GM19239 (cell line): Measurements from ENCODE around the gene ASTN2.

Experiments
- DNase-seq: peaks from one replicate; pipeline ENCODE4 v3.0.0; 2011; ENCODE audit warnings: low spot score; ENCODE audit not compliant: insufficient read length
- FAIRE-seq: peaks from 2 replicates; lab custom pipeline; 2011; peaks lifted over from hg19 to GRCh38; lab: Jason Lieb, UNC

ASTN2 gene

DNA sequence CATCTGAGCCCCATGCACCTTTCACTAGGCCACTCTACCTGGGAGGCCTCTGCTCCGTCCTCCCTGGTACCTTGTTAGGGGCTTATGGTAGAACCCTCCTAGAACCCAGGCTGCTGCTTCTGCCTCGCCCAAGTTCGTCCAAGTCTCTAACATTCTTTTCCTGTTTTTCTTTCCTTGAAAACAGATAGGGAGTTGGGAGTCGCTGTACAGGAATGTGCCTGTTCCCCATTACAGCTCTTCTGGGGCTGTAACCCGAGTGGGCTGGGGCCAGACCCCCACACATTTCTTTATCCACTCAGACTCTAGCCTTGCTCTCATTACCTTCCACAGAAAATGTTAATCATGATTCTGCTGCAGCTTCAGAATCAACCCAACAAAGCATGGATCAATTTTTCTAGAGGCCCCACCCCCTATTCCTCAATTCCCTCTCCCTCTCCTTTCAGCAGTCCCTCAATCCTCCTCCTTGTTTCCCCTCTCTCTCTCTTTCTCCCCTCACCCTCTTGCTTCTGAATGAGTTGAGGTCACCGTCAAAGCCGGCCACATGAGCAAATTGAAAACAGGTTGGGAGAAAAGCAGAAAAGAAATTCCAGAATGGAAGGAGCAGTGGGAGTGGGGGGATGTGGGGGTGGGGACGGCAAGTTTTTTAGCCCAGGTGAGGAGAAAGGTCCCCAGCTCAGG, 921.5 kb downstream of the ASTN2 start:
- no peak for DNase-seq
- no peak for FAIRE-seq

GRCh38 chr9:116491659-116492058, 923.2 kb downstream of the ASTN2 start:
- no peak for DNase-seq
- no peak for FAIRE-seq

DNA sequence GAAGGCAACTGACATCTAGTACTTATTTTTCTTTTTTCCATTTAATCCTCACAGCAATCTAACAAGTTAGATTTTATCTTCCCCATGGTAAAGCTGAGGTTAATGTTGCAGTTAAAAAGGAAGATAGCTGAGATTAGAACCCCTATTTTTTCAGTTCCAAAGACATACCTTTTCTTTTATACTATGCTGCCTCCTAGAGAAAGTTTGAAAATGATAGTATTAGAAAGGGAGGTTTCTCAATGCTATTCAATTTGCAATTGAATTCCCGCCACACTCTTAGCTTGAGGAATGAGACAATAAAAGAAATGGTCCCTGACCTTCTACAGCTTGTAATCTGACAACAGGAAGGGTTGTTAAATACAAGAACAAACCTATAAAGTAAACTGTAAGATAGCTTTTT, 923.6 kb downstream of the ASTN2 start:
- no peak for DNase-seq
- FAIRE-seq = no peak

GRCh38 chr9:116490321-116490720, 924.5 kb downstream of the ASTN2 start:
- DNase-seq = no peak
- FAIRE-seq = no peak

DNA sequence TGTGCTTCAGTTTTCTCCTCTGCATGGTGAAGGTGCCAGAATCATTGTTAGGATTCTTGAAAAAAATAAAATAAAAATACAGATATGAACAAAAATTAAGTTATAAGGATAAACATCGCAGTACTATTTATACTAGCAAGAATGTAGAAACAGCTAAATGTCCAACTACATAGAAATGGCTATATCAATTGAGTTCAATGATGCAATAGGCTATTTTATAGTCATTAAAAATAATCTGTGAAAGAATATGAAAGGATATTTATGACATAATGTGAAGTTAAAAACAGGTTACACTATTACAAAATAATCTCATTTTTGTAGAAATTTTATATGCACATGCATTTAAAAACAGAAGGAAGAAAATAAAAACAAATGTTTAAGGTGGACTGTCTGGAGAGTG, 926.5 kb downstream of the ASTN2 start:
- DNase-seq = no peak
- FAIRE-seq = no peak

GRCh38 chr9:116484492-116485061, 930.3 kb downstream of the ASTN2 start:
- no peak for FAIRE-seq
- DNase-seq = no peak

- FAIRE-seq = no peak
- no peak for DNase-seq
These were observed 931.0 kb downstream of the ASTN2 start for GRCh38 chr9:116483622-116484491.

DNA sequence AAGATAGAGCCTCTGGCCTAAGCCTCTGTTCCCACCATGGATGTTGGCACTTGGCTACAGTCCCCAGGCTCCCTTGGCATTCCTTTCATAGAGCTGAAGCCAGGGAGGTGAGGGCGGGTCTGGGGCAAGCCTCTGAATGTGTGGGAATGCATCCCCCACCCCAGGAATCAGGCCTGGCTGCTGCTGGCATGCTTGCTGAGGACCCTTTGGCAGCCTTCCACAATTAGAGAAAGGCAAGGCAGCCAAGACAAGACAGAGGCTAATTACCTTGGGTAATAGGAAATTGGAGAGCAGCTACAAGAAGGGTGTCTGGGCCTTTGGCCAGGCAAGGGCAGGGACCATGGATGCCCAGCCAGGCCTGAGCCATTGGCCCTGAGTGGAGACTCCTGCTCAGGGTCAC, 932.1 kb downstream of the ASTN2 start:
- no peak for DNase-seq
- no peak for FAIRE-seq

- FAIRE-seq = no peak
These were observed 934.2 kb downstream of the ASTN2 start for GRCh38 chr9:116480700-116481099.

DNA sequence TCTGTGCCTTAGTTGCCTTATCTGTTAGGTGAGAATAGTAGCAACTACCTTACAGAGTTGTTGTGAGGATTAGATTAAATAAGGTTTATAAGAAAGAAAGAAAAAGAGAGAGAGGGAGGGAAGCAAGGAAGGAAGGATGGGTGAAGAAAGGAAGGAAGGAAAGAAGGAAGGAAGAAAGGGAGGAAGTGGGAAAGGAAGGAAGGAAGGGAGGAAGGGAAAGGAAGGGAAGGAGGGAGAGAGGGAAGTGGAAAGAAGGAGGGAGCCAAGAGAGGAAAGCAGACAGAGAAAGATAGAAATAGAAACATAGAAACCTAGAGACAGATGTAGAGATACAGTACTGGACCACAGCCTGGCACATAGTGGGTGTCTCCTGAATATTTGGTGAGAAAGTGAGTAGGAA, 934.9 kb downstream of the ASTN2 start:
- FAIRE-seq = no peak

More at GRCh38 chr9:116480700-116481099, 934.2 kb downstream of the ASTN2 start:
- DNase-seq = no peak

DNA sequence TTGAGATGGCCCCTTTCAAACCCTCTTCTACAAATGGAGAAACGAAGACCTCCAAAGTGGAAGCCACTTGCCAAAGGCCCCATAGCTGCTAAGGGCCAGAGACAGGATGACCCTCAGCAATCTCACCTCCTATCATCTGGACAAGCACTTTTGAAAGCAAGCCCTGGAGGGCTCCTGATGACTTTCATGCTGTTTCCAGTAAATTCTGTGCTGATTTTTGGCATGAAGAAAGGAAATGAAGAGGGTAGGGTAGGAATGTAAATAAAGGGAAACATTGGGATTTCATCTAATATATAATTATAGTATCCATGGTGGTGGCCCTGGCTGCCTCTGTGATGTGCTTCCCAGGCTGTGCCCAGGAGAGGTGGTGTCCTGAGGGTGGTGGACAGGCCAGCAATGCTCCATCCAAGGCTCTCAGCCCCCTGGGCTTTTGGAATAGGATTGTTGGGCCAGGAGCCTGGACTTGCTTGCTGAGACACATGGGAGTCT, 935.8 kb downstream of the ASTN2 start:
- FAIRE-seq (no peak), DNase-seq (no peak)

More for the DNA sequence above, 934.9 kb downstream of the ASTN2 start:
- no peak for DNase-seq

DNA sequence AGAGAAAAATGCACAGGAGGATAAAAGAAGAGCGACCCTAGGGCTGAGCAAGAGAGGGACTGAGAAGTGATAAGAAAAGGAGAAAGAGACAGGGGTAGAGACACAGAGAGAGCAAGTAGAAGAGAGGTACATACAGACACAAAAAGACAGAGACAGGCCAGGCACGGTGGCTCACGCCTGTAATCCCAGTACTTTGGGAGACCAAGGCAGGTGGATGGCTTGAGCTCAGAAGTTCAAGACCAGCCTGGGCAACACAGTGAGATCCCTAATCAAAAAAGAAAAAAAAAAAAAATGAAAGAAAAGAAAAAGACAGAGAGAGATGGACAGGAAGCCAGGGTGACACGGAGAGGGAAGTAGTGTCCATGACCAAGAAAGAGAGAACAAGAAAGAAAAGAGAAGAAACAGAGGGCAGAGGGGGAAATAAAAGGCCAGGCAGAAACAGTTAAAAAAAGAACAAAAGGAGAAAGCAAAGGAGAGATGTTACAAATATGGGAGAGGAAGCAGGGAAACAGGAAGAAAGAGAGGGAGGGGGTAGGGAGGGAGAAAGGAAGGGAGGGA, 937.2 kb downstream of the ASTN2 start:
- FAIRE-seq (no peak), DNase-seq (no peak)

DNA sequence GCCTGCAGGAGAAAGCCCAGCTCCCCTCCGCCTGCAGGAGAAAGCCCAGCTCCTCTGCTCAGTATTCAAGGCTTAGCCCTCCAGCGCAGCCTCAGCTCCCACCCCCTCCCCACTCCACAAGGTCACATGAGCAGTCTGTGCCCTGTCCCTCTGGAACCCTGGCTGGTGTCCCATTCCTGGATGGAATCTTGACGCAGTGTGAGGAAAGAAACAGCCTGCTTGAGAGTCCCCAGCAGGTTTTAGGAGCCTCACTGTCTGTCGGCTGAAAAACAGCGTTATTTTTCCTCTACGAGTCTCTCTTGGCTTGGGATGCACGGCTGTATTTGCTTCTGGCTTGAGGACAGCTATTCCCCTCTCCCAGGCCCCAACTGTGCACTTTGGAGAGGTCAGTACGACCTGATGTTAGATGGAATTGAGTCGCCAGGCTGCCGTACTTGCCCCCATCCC, 937.9 kb downstream of the ASTN2 start:
- FAIRE-seq = no peak

DNA sequence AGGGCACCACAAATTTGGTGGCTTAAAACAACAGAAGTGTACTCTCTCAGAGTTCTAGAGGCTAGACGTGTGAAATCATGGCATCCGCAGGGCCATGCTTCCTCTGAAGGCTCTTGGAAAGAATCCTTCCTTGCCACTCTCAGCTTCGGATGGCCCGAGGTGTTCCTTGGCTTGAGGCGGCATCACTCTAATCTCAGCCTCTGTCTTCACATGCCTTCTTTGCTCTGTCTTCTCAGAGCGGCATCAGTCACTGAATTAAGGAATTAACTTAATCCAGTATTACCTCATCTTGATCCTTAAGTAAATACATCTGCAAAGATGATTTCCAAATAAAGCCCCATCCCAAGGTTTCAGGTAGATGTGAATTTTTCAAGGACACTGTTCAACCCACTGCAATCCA, 938.9 kb downstream of the ASTN2 start:
- no peak for FAIRE-seq

More for the DNA sequence above, 937.9 kb downstream of the ASTN2 start:
- no peak for DNase-seq

GRCh38 chr9:116475201-116475600, 939.7 kb downstream of the ASTN2 start:
- DNase-seq = no peak
- no peak for FAIRE-seq

More for the DNA sequence above, 938.9 kb downstream of the ASTN2 start:
- no peak for DNase-seq

DNA sequence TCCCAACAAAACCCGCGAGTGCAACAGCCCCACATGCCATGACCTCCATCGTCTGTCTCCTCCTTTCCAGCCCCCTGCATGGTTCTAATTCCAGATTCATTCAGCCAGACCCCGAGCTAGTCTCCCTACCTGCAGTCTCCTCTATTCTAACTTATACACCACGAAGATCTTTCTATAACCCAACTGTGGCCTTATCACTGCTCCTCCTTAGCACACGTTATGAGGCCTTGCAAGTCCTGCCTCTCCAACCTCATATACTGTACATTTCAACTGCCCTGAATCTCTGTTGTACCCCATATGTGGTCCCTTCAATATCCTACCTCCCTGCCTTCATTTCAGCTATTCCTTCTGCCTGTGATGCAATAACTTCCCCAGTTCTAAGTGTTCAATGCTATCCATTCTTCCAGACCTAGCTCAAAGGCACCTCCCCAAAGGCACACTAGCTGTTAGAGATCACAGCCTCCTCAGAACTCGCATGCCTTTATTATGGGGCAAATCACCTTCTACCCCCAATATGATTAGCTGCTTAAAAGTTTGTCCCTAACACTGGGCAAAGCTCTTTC, 942.8 kb downstream of the ASTN2 start:
- FAIRE-seq = no peak

DNA sequence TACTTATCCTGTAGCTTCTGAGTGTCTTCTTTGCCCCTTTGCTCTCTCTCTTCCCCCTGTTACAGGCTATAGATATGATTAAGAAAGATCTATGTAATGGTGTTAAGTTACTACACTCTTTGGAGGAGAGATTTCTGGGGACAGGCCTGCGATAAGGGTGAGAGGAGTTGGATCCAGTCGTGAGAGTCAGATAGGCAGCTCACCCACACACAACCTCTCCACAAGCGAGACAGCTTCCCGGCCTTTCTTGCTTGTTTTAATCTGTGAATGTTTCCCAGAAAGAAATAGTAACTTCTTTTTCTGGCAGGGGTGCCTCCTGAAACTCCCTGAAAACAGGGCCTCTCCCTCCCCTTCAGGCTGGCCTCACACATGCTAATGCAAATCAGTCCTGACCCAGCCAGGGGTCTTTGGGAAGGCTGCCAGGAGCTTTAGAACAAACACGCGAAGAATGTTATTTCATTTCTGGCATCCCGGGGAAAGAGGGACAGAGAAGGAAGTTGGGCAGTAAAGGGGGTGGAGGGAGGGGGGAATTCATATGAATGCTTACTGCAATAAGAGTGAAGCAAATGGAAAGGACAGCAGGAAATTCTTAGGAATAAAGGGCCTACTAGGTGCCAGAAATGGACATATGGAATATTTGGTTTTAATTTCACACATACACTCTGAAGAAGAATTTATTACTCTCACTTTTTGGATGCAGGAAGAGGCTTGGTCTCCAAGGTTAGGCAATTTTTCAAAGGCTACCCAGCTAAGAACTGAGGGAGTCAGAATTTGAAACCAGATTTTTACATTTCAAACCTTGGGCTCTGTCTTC, 943.6 kb downstream of the ASTN2 start:
- FAIRE-seq = no peak

More for the DNA sequence above, 942.8 kb downstream of the ASTN2 start:
- no peak for DNase-seq

DNA sequence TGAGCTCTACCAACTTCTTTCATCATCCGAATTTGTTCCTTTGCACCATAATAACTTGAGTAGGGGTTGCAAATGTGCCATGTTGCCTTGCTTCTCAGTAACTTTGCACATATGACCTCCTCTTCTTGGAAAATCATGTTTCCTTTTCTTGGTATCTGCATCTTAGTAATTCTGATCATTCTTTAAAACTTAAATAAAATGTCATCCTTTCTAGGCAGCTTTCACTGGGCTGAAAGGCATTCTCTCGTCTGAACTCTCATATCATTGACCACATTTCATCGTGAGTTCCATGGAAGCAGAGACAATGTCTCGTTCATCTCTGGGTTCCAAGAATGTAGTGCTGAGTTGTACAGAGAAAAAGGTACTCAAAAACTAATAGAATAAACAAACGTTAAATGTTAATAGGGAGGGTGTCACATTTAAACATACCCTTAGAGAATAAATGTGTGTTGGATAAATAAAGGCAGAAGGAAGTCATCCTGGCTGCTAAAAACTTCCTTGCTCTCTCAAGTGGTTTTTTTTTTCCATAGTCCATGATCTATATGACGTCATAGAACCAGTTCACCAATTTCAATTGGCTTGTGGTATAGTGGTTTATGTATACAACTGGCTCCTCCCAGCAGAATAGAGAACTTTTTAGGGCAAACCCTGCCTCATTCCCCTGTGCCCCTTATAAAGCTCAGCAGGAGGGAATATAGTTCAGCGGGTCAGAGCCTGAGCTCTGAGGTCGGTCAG, 945.9 kb downstream of the ASTN2 start:
- FAIRE-seq (no peak), DNase-seq (no peak)

More for the DNA sequence above, 943.6 kb downstream of the ASTN2 start:
- DNase-seq = no peak

DNA sequence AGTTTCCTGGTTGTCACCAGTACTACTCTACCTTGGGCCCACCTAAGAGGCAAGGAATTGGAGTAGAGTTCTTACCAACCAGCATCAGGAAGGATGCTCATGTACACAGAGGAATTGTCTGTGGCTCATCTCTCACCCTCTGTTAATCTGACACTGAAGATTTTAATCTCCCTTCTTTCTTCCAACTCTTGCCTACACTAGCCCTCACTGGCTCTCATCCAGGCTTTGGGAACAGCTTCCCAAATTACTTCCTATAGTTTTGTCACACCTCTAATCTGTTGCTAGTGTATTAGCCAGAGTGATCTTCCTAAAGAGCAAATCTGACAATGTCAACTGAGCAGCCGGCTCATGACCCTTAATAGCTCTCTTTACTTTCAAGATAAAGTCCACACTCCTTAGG, 946.5 kb downstream of the ASTN2 start:
- no peak for DNase-seq
- FAIRE-seq = no peak
